Neural cell (in vitro differentiated cells): ENCODE results near the gene RNF41. TPM values are rescaled to one million over a fixed set of nuclear protein-coding genes. Genes with fewer than 3 reads are reported as not detected.

ENCODE experiments used
- H2AFZ ChIP-seq: fragments of 200-600, 300-800 bp; sonication (generic), shearing (Covaris generic); 2 replicates; pipeline ENCODE4 v1.6.0; 2014; ENCODE audit warnings: low read depth, mild to moderate bottlenecking, antibody characterized with exemption, low read length, moderate library complexity
- H3F3A ChIP-seq: fragments of 200-600 bp; shearing (Covaris generic); 2 replicates; pipeline ENCODE4 v1.6.1; 2016; ENCODE audit warnings: mild to moderate bottlenecking, moderate library complexity, mixed read lengths, antibody characterized with exemption, low read length; ENCODE audit not compliant: insufficient read depth, poor library complexity, severe bottlenecking
- H3K27ac ChIP-seq: fragments of 200-600, 300-800 bp; sonication (generic), shearing (Covaris generic); 2 replicates; pipeline ENCODE4 v1.5.1; 2014; ENCODE audit warnings: mild to moderate bottlenecking, low read length, moderate library complexity
- H3K27me3 ChIP-seq: fragments of 300-800, 200-600 bp; sonication (generic), shearing (Covaris generic); 2 replicates; pipeline ENCODE4 v1.6.0; 2014; ENCODE audit warnings: mild to moderate bottlenecking, low read depth, low read length, moderate library complexity; ENCODE audit not compliant: insufficient read depth
- H3K36me3 ChIP-seq: fragments of 300-800, 200-600 bp; sonication (generic), shearing (Covaris generic); 2 replicates; pipeline ENCODE4 v1.5.1; 2014; ENCODE audit warnings: mild to moderate bottlenecking, antibody characterized with exemption, low read length, moderate library complexity; ENCODE audit not compliant: insufficient read depth
- H3K4me2 ChIP-seq: fragments of 300-800, 200-600 bp; sonication (generic), shearing (Covaris generic); 2 replicates; pipeline ENCODE4 v1.6.0; 2014; ENCODE audit warnings: mild to moderate bottlenecking, low read length
- H3K4me3 ChIP-seq: fragments of 300-800, 200-600 bp; sonication (generic), shearing (Covaris generic); 2 replicates; pipeline ENCODE4 v1.5.1; 2014; ENCODE audit warnings: mild to moderate bottlenecking, low read length, moderate library complexity
- H3K79me2 ChIP-seq: fragments of 200-600 bp; shearing (Covaris generic); replicated peaks from 2 replicates; pipeline ENCODE4 v1.6.0; 2014; ENCODE audit warnings: mild to moderate bottlenecking, low read length, moderate library complexity; ENCODE audit not compliant: insufficient read depth
- H3K9ac ChIP-seq: fragments of 300-800, 200-600 bp; sonication (generic), shearing (Covaris generic); 2 replicates; pipeline ENCODE4 v1.6.1; 2016; ENCODE audit warnings: mild to moderate bottlenecking, low read length, mixed read lengths
- H3K9me2 ChIP-seq: fragments of 200-600 bp; shearing (Covaris generic); 2 replicates; pipeline ENCODE4 v1.6.1; 2016; ENCODE audit warnings: mild to moderate bottlenecking, low read length, mixed read lengths; ENCODE audit not compliant: insufficient read depth
- H3K9me3 ChIP-seq: fragments of 200-600, 300-800 bp; sonication (generic), shearing (Covaris generic); 2 replicates; pipeline ENCODE4 v1.6.1; 2016; ENCODE audit warnings: mild to moderate bottlenecking, mixed run types, low read length, moderate library complexity, mixed read lengths
- H4K20me1 ChIP-seq: fragments of 200-600 bp; shearing (Covaris generic); 2 replicates; pipeline ENCODE4 v1.6.1; 2016; ENCODE audit warnings: mild to moderate bottlenecking, mixed run types; ENCODE audit not compliant: insufficient read depth
- EP300 ChIP-seq: fragments of 450-650 bp; conservative IDR thresholded peaks from 2 replicates; pipeline ENCODE4 v1.6.1; 2014; ENCODE audit warnings: antibody characterized with exemption, mild to moderate bottlenecking, moderate library complexity; ENCODE audit not compliant: poor library complexity, severe bottlenecking
- EZH2 ChIP-seq: fragments of 200-600, 300-800 bp; shearing (Covaris generic), sonication (generic); IDR thresholded peaks from 2 replicates; pipeline ENCODE4 v1.6.1; 2014; ENCODE audit warnings: antibody characterized with exemption, low read length, borderline replicate concordance, mild to moderate bottlenecking; ENCODE audit not compliant: insufficient read depth, poor library complexity, severe bottlenecking
- MXI1 ChIP-seq: fragments of 450-650 bp; conservative IDR thresholded peaks from 2 replicates; pipeline ENCODE4 v1.6.1; 2014; ENCODE audit warnings: antibody characterized with exemption, mild to moderate bottlenecking; ENCODE audit not compliant: poor library complexity, severe bottlenecking
- POLR2AphosphoS5 ChIP-seq: IDR thresholded peaks from 2 replicates; pipeline ENCODE4 v1.6.1; 2012
- RAD21 ChIP-seq: fragments of 450-650 bp; conservative IDR thresholded peaks from 2 replicates; pipeline ENCODE4 v1.6.1; 2014; ENCODE audit warnings: antibody characterized with exemption, mild to moderate bottlenecking, moderate library complexity
- SMC3 ChIP-seq: fragments of 450-650 bp; conservative IDR thresholded peaks from 2 replicates; pipeline ENCODE4 v1.6.1; 2014; ENCODE audit warnings: antibody characterized with exemption, mild to moderate bottlenecking, moderate library complexity; ENCODE audit not compliant: poor library complexity
- TAF1 ChIP-seq: IDR thresholded peaks from 2 replicates; pipeline ENCODE4 v1.6.1; 2012; ENCODE audit warnings: low read depth
- polyA plus RNA-seq: library from polyadenylated mRNA; depleted of rRNA; stranded (reverse); fragments of >200 nt; gene quantifications from 2 replicates; pipeline ENCODE4 v1.2.3, GENCODE V29; 2014
- TF ChIP-seq, protein P1 (sequence below): fragments of 450-650 bp; IDR thresholded peaks from 2 replicates; pipeline ENCODE4 v1.5.1; 2014; ENCODE audit warnings: antibody characterized with exemption, mild to moderate bottlenecking, moderate library complexity; ENCODE audit not compliant: poor library complexity, severe bottlenecking
- TF ChIP-seq, protein P2 (sequence below): IDR thresholded peaks from 2 replicates; pipeline ENCODE4 v1.6.1; 2012; ENCODE audit warnings: borderline replicate concordance

The RNF41 gene
- polyA plus RNA-seq, 1 donor from 2014 or later, result 108 TPM

DNA sequence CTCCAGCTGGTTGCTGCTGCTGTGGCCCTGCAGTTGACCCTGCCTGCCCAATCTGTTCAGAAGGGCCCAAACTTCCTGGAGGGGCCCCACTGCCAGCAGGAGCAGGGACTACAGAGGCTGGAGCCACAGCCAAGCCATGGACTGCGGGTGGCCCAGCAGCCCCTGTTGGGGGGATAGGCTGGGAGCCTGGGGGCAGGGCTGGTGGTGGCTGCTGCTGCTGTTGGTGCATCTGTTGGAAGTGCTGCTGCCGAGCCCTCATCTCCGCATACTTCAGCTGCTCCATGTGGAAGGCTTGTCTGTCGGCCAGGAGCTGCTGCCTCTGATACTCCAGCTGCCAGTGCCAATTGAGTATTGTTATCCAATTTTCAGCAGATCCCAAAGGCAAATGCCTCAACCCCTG lies 56.4 kb downstream of the RNF41 start:
- H3K27ac ChIP-seq, result no peak overlapping the region
- no peaks in the 10 kb centered on the region for H3K9me2 ChIP-seq
- no peak overlapping the region for H3K4me2 ChIP-seq
- peaks cover 3% of the 10 kb centered on the region for H3K36me3 ChIP-seq
- peaks cover 5% of the 10 kb centered on the region for H3K79me2 ChIP-seq
- H4K20me1 ChIP-seq, result peaks cover 3% of the 10 kb centered on the region
- no peak overlapping the region for H3K9ac ChIP-seq
- no peaks in the 10 kb centered on the region for H3K27me3 ChIP-seq
- no peak overlapping the region for H2AFZ ChIP-seq
- TF ChIP-seq TAF1 (no peak), RAD21 (no peak), MXI1 (no peak), SMC3 (no peak), POLR2AphosphoS5 (no peak), EZH2 (no peak), EP300 (no peak)
- TF ChIP-seq, protein P1, sequence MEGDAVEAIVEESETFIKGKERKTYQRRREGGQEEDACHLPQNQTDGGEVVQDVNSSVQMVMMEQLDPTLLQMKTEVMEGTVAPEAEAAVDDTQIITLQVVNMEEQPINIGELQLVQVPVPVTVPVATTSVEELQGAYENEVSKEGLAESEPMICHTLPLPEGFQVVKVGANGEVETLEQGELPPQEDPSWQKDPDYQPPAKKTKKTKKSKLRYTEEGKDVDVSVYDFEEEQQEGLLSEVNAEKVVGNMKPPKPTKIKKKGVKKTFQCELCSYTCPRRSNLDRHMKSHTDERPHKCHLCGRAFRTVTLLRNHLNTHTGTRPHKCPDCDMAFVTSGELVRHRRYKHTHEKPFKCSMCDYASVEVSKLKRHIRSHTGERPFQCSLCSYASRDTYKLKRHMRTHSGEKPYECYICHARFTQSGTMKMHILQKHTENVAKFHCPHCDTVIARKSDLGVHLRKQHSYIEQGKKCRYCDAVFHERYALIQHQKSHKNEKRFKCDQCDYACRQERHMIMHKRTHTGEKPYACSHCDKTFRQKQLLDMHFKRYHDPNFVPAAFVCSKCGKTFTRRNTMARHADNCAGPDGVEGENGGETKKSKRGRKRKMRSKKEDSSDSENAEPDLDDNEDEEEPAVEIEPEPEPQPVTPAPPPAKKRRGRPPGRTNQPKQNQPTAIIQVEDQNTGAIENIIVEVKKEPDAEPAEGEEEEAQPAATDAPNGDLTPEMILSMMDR, result no peak
- TF ChIP-seq, protein P2, sequence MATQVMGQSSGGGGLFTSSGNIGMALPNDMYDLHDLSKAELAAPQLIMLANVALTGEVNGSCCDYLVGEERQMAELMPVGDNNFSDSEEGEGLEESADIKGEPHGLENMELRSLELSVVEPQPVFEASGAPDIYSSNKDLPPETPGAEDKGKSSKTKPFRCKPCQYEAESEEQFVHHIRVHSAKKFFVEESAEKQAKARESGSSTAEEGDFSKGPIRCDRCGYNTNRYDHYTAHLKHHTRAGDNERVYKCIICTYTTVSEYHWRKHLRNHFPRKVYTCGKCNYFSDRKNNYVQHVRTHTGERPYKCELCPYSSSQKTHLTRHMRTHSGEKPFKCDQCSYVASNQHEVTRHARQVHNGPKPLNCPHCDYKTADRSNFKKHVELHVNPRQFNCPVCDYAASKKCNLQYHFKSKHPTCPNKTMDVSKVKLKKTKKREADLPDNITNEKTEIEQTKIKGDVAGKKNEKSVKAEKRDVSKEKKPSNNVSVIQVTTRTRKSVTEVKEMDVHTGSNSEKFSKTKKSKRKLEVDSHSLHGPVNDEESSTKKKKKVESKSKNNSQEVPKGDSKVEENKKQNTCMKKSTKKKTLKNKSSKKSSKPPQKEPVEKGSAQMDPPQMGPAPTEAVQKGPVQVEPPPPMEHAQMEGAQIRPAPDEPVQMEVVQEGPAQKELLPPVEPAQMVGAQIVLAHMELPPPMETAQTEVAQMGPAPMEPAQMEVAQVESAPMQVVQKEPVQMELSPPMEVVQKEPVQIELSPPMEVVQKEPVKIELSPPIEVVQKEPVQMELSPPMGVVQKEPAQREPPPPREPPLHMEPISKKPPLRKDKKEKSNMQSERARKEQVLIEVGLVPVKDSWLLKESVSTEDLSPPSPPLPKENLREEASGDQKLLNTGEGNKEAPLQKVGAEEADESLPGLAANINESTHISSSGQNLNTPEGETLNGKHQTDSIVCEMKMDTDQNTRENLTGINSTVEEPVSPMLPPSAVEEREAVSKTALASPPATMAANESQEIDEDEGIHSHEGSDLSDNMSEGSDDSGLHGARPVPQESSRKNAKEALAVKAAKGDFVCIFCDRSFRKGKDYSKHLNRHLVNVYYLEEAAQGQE, result no peak
- H3F3A ChIP-seq, result peaks cover 5% of the 10 kb centered on the region
- H3K9me3 ChIP-seq, result no peaks in the 10 kb centered on the region
- H3K4me3 ChIP-seq, result no peak overlapping the region

DNA sequence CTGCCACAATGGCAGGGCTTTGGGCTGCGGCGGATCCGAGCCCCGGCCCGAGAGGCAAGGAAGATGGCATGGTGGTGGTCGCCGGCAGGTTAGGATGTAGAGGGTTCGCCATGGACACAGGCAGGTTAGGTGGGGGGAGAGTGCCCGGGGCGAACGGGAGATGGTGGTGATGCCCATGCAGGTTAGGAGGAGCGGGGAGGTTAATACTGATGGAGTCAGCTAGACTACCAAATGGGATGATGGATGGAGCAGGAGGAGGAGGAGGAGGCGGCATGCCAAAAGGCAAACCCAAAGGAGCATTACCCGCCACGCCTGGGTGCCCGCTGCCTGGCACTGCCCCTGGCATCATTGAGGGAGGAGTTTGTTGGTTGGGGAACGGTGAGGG lies 57.4 kb downstream of the RNF41 start:
- Histone ChIP-seq H3K4me2 (no peak overlapping the region), H3K79me2 (peaks cover 15% of the 10 kb centered on the region), H3K36me3 (peaks cover 11% of the 10 kb centered on the region), H3K27me3 (no peaks in the 10 kb centered on the region), H3K9ac (no peak overlapping the region), H2AFZ (no peak overlapping the region), H3F3A (peaks cover 5% of the 10 kb centered on the region), H3K9me2 (no peaks in the 10 kb centered on the region), H3K9me3 (no peaks in the 10 kb centered on the region), H4K20me1 (peaks cover 5% of the 10 kb centered on the region), H3K27ac (no peak overlapping the region), H3K4me3 (no peak overlapping the region)
- no peak for TF ChIP-seq EP300
- TF ChIP-seq, protein P1, result no peak
- no peak for TF ChIP-seq POLR2AphosphoS5
- no peak for TF ChIP-seq SMC3
- TF ChIP-seq RAD21, result no peak
- TF ChIP-seq MXI1, result no peak
- no peak for TF ChIP-seq TAF1
- TF ChIP-seq, protein P2, result no peak
- TF ChIP-seq EZH2, result no peak
